ENCODE measurements around the gene SH2D1B. TPM values are rescaled to one million over a fixed set of nuclear protein-coding genes. Genes with fewer than 3 reads are reported as not detected.

Gene SH2D1B
- total and polyA plus RNA-seq, 4 donors: 0.17 to 0.84 (median 0.30) TPM

GRCh38 chr1:162380061-162380846 lies 31.7 kb downstream of the SH2D1B start:
- Histone ChIP-seq H3K4me1 (ENCODE audit: control insufficient read depth in 4 of 4, insufficient read depth in 4 of 4, low read length in 3 of 4) (peaks cover 0 to 1% (median 0%) of the 10 kb centered on the region in 4 donors), H3K27ac (ENCODE audit: low read depth in 1 of 2, low read length in 2 of 2) (no peak overlapping the region), H3K9me3 (ENCODE audit: control insufficient read depth in 4 of 4, low read length in 3 of 4) (no peaks in the 10 kb centered on the region), H3K9ac (ENCODE audit: low read depth in 1 of 2, low read length in 2 of 2) (no peak overlapping the region), H3K27me3 (ENCODE audit: control insufficient read depth in 4 of 4, insufficient read depth in 4 of 4, low read length in 3 of 4) (no peaks in the 10 kb centered on the region), H3K4me3 (ENCODE audit: low read depth in 1 of 3, low read length in 3 of 3) (no peak overlapping the region), H3K36me3 (ENCODE audit: control insufficient read depth in 4 of 4, insufficient read depth in 3 of 4, low read depth in 1 of 4, low read length in 3 of 4) (peaks cover 0 to 11% (median 9%) of the 10 kb centered on the region in 4 donors)
- DNase-seq (ENCODE audit: low spot score): peak; percentile 3
- WGBS: 88% methylated on average over 6 of the region's 6 CpGs
- TF ChIP-seq HNF4A (conservative IDR thresholded peaks at IDR 0.05) (no peak), GABPA (IDR thresholded peaks at IDR 0.05 in 1 of 2, conservative IDR thresholded peaks at IDR 0.05 in 1 of 2) (no peak), NR2F2 (IDR thresholded peaks at IDR 0.05) (no peak), SP1 (IDR thresholded peaks at IDR 0.05) (no peak), FOXA2 (IDR thresholded peaks at IDR 0.05) (no peak), MAX (IDR thresholded peaks at IDR 0.05) (no peak), YY1 (IDR thresholded peaks at IDR 0.05) (no peak), RXRA (IDR thresholded peaks at IDR 0.05) (no peak), TAF1 (conservative IDR thresholded peaks at IDR 0.05) (no peak), FOXA1 (IDR thresholded peaks at IDR 0.05) (no peak), CTCF (IDR thresholded peaks at IDR 0.05; ENCODE audit: low read depth, low read length, missing input control) (no peak), JUND (IDR thresholded peaks at IDR 0.05) (no peak), RAD21 (IDR thresholded peaks at IDR 0.05) (no peak), REST (IDR thresholded peaks at IDR 0.05) (no peak)

GRCh38 chr1:162376691-162377090 lies 35.2 kb downstream of the SH2D1B start, which contains the start of gene SPATA46:
Gene SPATA46, minus strand, starts transcription at chr1:162376854. Its CDS starts 64 bp downstream, at chr1:162376790.
- WGBS: 94% methylated on average over 5 of the region's 5 CpGs
- no peak within 1 kb of the TSS for H3K27ac ChIP-seq (ENCODE audit: low read depth in 1 of 2, low read length in 2 of 2)
- H3K27me3 ChIP-seq (ENCODE audit: control insufficient read depth in 4 of 4, insufficient read depth in 4 of 4, low read length in 3 of 4): no peaks in the 10 kb centered on the region
- no peak within 1 kb of the TSS for H3K9ac ChIP-seq (ENCODE audit: low read depth in 1 of 2, low read length in 2 of 2)
- DNase-seq (ENCODE audit: low spot score): no peak
- H3K36me3 ChIP-seq (ENCODE audit: control insufficient read depth in 4 of 4, insufficient read depth in 3 of 4, low read depth in 1 of 4, low read length in 3 of 4): peaks cover 0 to 6% (median 1%) of the 10 kb centered on the region in 4 donors
- TF ChIP-seq JUND (IDR thresholded peaks at IDR 0.05) (no peak), RXRA (IDR thresholded peaks at IDR 0.05) (no peak), SP1 (IDR thresholded peaks at IDR 0.05) (no peak), REST (IDR thresholded peaks at IDR 0.05) (no peak), ATF3 (IDR thresholded peaks at IDR 0.05) (no peak), GABPA (IDR thresholded peaks at IDR 0.05 in 1 of 2, conservative IDR thresholded peaks at IDR 0.05 in 1 of 2) (no peak)
- no peaks in the 10 kb centered on the region for H3K9me3 ChIP-seq (ENCODE audit: control insufficient read depth in 4 of 4, low read length in 3 of 4)
- H3K4me1 ChIP-seq (ENCODE audit: control insufficient read depth in 4 of 4, insufficient read depth in 4 of 4, low read length in 3 of 4): peaks cover 4 to 19% (median 17%) of the 10 kb centered on the region in 4 donors
- no peak within 1 kb of the TSS for H3K4me3 ChIP-seq (ENCODE audit: low read depth in 1 of 3, low read length in 3 of 3)
